HG03108 (cell line): Measurements from ENCODE around the gene KLHL20.
"Not testable (repeated sequence)": the region's sequence is repeated elsewhere in the genome, so short reads cannot be mapped to it uniquely, and the experiment has no call there.

Experiments
- ATAC-seq: cut with Tn5 transposase; IDR thresholded peaks from one replicate; pipeline ENCODE4 v1.9.1; 2021; ENCODE audit warnings: moderate library complexity; ENCODE audit not compliant: unreplicated experiment

KLHL20 gene

GRCh38 chr1:173714759-173715537 lies at the start of gene KLHL20:
Gene KLHL20, plus strand, starts transcription at chr1:173714981. Its CDS starts 1,063 bp downstream, at chr1:173716044.
- ATAC-seq, result peak; percentile 91

- no peak for ATAC-seq
Observed at GRCh38 chr1:173666646-173667045, 48.1 kb upstream of the KLHL20 start.

- ATAC-seq, result no peak
Observed at GRCh38 chr1:173669491-173669941, 45.3 kb upstream of the KLHL20 start, which contains the start of gene ANKRD45. Gene ANKRD45, minus strand, starts transcription at chr1:173669851. Its CDS starts 10,433 bp downstream, at chr1:173659418.

- not testable (repeated sequence) for ATAC-seq
Observed at GRCh38 chr1:173674496-173674895, 40.3 kb upstream of the KLHL20 start.

- not testable (repeated sequence) for ATAC-seq
Observed at GRCh38 chr1:173680152-173680551, 34.6 kb upstream of the KLHL20 start.

- no peak for ATAC-seq
Observed at GRCh38 chr1:173682184-173682583, 32.6 kb upstream of the KLHL20 start.

GRCh38 chr1:173683838-173684237 lies 30.9 kb upstream of the KLHL20 start:
- ATAC-seq, result not testable (repeated sequence)

- ATAC-seq, result not testable (repeated sequence)
Observed at GRCh38 chr1:173685121-173685520, 29.7 kb upstream of the KLHL20 start.

- ATAC-seq, result no peak
Observed at GRCh38 chr1:173688300-173688699, 26.5 kb upstream of the KLHL20 start.

- no peak for ATAC-seq
Observed at GRCh38 chr1:173693238-173693637, 21.5 kb upstream of the KLHL20 start.

- not testable (repeated sequence) for ATAC-seq
Observed at GRCh38 chr1:173701299-173701698, 13.5 kb upstream of the KLHL20 start.

- ATAC-seq, result no peak
Observed at GRCh38 chr1:173702736-173703135, 12.0 kb upstream of the KLHL20 start.

- ATAC-seq, result no peak
Observed at GRCh38 chr1:173705117-173705516, 9.7 kb upstream of the KLHL20 start.

- ATAC-seq, result no peak
Observed at GRCh38 chr1:173708787-173709186, 6.0 kb upstream of the KLHL20 start.

- ATAC-seq, result no peak
Observed at GRCh38 chr1:173714441-173714758, 381 bp upstream of the KLHL20 start.

GRCh38 chr1:173715538-173715844 lies 710 bp downstream of the KLHL20 start:
- no peak for ATAC-seq

- ATAC-seq, result no peak
Observed at GRCh38 chr1:173717238-173717637, 2.5 kb downstream of the KLHL20 start.

- not testable (repeated sequence) for ATAC-seq
Observed at GRCh38 chr1:173731331-173731730, 16.6 kb downstream of the KLHL20 start.

- no peak for ATAC-seq
Observed at GRCh38 chr1:173733912-173734311, 19.1 kb downstream of the KLHL20 start.

GRCh38 chr1:173736104-173736503 lies 21.3 kb downstream of the KLHL20 start:
- not testable (repeated sequence) for ATAC-seq

- ATAC-seq, result no peak
Observed at GRCh38 chr1:173742203-173742886, 27.6 kb downstream of the KLHL20 start.

- no peak for ATAC-seq
Observed at GRCh38 chr1:173744651-173745050, 29.9 kb downstream of the KLHL20 start.
